Measurements from ENCODE around the gene TMC6. TPM values are rescaled to one million over a fixed set of nuclear protein-coding genes. Genes with fewer than 3 reads are reported as not detected.
"Not testable (repeated sequence)": the region's sequence is repeated elsewhere in the genome, so short reads cannot be mapped to it uniquely, and the experiment has no call there.

The TMC6 gene
- total RNA-seq, result 2.0 TPM

- DNase-seq (ENCODE audit: low spot score in 2 of 2), result peak; percentile 89 to 90
- no peak for FAIRE-seq
Measured at GRCh38 chr17:78128551-78129350, at the start of gene TMC6. Gene TMC6 (minus strand): TSS chr17:78128755. CDS start chr17:78126832, 1,923 bp downstream.

GRCh38 chr17:78176548-78177025 lies 48.0 kb upstream of the TMC6 start:
- FAIRE-seq (no peak), DNase-seq (ENCODE audit: low spot score in 2 of 2) (peak in 1 of 2 donors; percentile 60)

GRCh38 chr17:78175643-78175981 lies 47.1 kb upstream of the TMC6 start:
- FAIRE-seq (no peak), DNase-seq (ENCODE audit: low spot score in 2 of 2) (no peak)

GRCh38 chr17:78174870-78175642 lies 46.5 kb upstream of the TMC6 start:
- FAIRE-seq (no peak), DNase-seq (ENCODE audit: low spot score in 2 of 2) (no peak)

GRCh38 chr17:78174346-78174869 lies 45.9 kb upstream of the TMC6 start:
- FAIRE-seq (no peak), DNase-seq (ENCODE audit: low spot score in 2 of 2) (peak; percentile 76)

- DNase-seq (ENCODE audit: low spot score in 2 of 2) (no peak), FAIRE-seq (no peak)
Measured at GRCh38 chr17:78173097-78173715, 44.7 kb upstream of the TMC6 start.

GRCh38 chr17:78172249-78173051 lies 43.9 kb upstream of the TMC6 start:
- FAIRE-seq (no peak), DNase-seq (ENCODE audit: low spot score in 2 of 2) (no peak)

- FAIRE-seq; DNase-seq (ENCODE audit: low spot score in 2 of 2): not testable (repeated sequence)
Measured at GRCh38 chr17:78171591-78172248, 43.2 kb upstream of the TMC6 start.

- FAIRE-seq (no peak), DNase-seq (ENCODE audit: low spot score in 2 of 2) (no peak)
Measured at GRCh38 chr17:78170692-78171590, 42.4 kb upstream of the TMC6 start.

GRCh38 chr17:78168903-78169793 lies 40.6 kb upstream of the TMC6 start:
- FAIRE-seq, result no peak
- DNase-seq (ENCODE audit: low spot score in 2 of 2), result peak; percentile 72 to 76

- FAIRE-seq (no peak), DNase-seq (ENCODE audit: low spot score in 2 of 2) (peak; percentile 89 to 93)
Measured at GRCh38 chr17:78168242-78168902, 39.8 kb upstream of the TMC6 start, which contains the start of gene SYNGR2. Gene SYNGR2 (plus strand): TSS chr17:78168581. CDS start chr17:78168617, 36 bp downstream.

- no peak for FAIRE-seq
- no peak for DNase-seq (ENCODE audit: low spot score in 2 of 2)
Measured at GRCh38 chr17:78166416-78166815, 37.9 kb upstream of the TMC6 start.

- DNase-seq (ENCODE audit: low spot score in 2 of 2) (no peak), FAIRE-seq (no peak)
Measured at GRCh38 chr17:78164748-78165607, 36.4 kb upstream of the TMC6 start.

GRCh38 chr17:78163881-78164747 lies 35.6 kb upstream of the TMC6 start:
- FAIRE-seq, result no peak

GRCh38 chr17:78159575-78160158 lies 31.1 kb upstream of the TMC6 start:
- FAIRE-seq (no peak), DNase-seq (ENCODE audit: low spot score in 2 of 2) (no peak)

More at GRCh38 chr17:78163881-78164747, 35.6 kb upstream of the TMC6 start:
- no peak for DNase-seq (ENCODE audit: low spot score in 2 of 2)
